Measurements from ENCODE around the gene CYP4F3.

DNA sequence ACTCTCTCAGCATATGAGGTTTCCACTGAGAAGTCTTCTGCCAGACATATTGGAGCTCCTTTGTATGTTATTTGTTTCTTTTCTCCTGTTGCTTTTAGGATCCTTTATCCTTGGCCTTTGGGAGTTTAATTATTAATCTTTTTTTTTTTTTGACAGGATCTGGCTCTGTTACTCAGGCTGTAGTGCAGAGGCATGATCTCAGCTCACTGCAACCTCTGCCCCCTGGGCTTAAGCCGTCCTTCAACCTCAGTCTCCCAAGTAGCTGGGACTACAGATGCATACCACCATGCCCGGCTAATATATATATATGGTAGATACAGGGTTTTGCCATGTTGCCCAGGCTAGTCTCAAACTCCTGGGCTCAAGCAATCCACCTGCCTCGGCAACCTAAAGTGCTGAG lies 6.6 kb upstream of the CYP4F3 start:
- no peak for TF ChIP-seq GATA3 (IDR thresholded peaks at IDR 0.05; ENCODE audit: low read depth, low read length)
- TF ChIP-seq GATA2 (IDR thresholded peaks at IDR 0.05; ENCODE audit: low read depth, low read length): no peak

All from SH-SY5Y (cell line).